Left hindlimb (tissue), 1 donor: ENCODE measurements around the gene COG2.
"Not testable (repeated sequence)": the region's sequence is repeated elsewhere in the genome, so short reads cannot be mapped to it uniquely, and the experiment has no call there.

Experiments
- DNase-seq: peaks from one replicate; pipeline ENCODE4 v3.0.0-alpha.2; 2018

COG2 gene, protein sequence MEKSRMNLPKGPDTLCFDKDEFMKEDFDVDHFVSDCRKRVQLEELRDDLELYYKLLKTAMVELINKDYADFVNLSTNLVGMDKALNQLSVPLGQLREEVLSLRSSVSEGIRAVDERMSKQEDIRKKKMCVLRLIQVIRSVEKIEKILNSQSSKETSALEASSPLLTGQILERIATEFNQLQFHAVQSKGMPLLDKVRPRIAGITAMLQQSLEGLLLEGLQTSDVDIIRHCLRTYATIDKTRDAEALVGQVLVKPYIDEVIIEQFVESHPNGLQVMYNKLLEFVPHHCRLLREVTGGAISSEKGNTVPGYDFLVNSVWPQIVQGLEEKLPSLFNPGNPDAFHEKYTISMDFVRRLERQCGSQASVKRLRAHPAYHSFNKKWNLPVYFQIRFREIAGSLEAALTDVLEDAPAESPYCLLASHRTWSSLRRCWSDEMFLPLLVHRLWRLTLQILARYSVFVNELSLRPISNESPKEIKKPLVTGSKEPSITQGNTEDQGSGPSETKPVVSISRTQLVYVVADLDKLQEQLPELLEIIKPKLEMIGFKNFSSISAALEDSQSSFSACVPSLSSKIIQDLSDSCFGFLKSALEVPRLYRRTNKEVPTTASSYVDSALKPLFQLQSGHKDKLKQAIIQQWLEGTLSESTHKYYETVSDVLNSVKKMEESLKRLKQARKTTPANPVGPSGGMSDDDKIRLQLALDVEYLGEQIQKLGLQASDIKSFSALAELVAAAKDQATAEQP

DNA sequence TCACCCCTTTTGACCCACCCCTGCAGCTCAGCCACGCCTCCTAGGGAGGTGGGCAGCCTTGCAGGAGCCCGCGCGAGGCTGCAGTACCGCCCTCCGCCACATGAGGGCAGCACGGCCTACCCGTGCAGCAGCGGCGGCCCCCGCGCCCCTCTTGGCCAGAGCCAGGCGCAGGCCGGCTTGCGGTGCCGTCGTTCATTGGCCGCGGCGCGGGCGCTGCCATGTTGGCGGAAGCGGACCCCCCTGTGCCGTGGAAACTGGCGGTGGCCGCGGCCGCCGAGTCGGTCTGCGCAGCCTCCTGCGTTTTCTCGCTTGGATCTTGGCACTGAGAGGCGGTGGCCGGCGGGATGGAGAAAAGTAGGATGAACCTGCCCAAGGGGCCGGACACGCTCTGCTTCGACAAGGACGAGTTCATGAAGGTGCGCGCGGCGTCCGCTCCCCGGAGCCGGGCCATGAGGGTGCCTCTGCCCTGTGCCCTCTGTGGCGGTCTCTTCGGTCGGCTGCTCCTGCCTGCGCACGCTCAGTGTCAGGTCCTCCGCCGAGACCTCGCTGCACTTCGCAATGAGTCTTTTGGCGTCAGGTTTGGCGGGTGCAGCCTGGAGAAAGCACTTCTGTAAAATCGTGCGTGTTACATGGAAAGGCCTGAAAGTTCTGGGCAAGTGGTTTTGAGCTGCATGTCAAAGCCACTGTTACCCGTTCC is at the start of gene COG2:
Gene COG2 (plus strand): TSS at position 219 of the 697 bp plus-strand sequence. CDS start 126 bp downstream, at position 345.
- peak; percentile 96 for DNase-seq

DNA sequence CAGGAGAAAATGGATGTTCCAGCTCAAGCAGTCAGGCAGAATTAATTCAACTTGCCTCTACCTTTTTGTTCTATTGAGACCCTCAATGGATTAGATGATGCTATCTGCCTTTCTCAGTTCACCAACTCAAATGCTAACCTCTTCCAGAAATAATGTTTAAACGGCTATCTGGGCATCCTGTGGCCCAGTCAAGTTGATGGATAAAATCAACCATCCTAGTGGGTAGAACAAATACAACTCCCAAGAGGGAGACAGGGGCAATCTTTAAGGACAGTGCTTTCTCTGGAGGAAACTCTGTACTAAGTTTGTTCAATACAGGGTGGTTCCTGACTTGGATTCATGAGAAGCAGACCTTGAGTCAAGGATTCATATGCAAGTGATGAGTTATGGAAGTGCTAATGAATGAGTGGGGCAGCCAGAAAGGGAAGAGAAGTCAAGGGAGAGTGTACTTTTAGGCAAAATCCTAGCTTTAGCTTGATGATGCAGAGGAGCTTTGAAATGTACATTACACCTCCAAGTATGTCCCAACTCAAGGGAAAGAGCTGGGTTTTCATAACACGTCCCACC is 49.4 kb upstream of the COG2 start:
- no peak for DNase-seq

DNA sequence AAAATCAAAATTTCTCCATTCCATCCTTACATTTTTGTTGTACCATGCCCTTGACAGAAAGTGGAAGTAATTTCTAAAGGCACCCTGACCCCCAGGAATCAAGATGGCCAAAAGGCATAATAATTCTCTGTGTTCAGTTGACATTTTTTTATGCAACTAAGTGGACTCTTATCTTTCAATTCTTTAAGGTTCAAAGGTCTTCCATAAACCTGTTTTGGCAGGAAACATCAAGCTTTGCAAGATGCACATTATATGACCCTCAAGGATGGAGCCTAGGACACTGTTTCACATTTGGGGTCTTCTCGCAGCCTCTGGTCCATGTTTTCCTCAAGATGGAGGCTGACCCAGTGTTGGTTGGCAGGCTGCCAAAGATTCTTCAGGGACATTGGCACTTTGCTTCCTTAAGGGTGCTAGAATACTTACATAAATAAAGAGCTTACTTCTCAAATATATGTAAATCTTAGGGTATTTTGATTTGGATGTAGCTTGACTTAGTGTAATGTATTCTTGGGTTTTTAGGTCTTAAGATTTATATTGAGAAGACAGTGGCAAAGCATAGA is 48.0 kb upstream of the COG2 start:
- DNase-seq: no peak

DNA sequence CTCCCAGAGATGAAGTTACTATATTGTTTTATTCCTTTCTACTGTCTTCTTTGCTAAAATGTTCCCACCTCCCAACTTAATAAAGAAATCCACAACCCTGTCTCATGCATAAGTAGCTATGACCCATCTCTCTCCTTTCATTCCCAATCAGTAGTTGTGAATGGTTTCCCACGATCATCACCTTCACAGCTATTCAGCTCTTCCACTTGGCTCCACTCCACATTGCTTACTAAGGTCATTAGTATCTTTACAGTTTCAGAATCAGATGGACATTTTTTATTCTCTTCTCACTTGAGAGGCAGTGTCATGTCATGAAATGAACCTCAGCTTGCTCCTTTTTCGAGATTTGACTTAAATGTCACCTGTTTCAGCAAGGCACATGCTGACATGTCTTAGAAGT is 47.1 kb upstream of the COG2 start:
- DNase-seq: no peak

DNA sequence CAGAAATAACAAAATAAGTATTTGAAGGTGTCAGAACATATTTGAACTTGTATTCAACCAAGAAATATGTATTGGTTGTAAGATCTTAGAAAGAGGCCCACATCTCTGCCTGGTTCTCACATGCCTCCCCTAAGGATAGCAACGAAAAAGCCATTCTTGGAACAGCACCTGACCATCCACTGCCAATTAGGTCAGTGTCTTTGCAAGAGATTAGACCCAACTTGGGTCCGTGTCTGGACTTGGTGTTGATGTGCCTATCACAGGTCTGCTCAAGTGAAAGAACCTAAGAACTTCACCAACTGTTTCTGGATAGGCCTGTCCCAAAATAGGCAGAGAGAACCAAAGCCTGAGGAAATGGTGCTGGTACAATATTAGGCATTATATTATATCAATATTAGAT is 46.0 kb upstream of the COG2 start:
- no peak for DNase-seq

DNA sequence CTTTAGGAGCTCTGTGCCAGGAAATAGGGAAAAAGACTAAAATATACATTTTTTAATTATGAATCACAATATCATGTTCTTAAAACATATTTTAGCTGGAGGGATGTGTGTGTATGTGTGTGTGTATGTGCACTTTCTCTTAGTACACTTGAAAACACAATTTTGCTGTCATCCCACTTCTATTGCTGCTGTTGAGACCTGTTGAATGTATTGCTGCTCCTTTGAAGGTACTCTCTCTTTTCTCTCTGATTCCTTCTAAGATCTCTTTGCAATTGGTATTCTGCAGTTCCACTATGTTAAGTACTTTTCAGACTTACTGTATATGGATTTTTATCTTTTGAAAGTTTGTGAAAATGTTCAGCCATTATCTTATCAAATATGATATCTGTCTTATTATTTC is 43.5 kb upstream of the COG2 start:
- no peak for DNase-seq

DNA sequence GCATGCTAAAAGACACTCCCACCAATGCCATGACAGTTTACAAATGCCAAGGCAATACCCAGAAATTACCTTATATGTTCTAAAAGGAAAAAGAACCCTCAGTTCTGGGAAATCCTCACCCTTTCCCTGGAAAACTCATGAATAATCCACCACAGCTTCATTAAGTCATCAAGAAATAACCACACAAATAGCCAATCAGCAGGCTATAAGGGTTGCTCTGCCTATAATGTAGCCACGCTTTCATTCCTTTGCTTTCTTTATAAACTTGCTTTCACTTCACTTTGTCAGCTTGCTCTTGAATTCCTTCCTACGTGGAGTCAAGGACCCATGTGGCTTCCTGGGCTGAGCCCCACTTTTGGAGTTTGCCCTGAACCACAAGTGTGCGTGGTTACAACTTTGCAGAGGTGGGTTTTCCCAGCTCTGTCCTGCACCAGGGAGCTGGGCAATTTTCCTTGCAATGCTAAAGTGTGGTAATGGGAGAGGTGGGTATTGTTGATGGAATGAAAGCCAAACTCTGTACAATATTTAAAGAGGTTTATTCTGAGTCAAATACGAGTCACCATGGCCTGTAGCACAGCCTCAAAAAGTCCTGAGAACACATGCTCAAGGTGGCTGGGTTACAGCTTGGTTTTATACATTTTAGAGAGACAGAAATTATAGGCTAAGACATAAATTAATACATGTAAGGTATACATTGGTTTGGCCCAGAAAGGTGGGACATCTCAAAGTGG is 42.2 kb upstream of the COG2 start:
- DNase-seq: no peak

DNA sequence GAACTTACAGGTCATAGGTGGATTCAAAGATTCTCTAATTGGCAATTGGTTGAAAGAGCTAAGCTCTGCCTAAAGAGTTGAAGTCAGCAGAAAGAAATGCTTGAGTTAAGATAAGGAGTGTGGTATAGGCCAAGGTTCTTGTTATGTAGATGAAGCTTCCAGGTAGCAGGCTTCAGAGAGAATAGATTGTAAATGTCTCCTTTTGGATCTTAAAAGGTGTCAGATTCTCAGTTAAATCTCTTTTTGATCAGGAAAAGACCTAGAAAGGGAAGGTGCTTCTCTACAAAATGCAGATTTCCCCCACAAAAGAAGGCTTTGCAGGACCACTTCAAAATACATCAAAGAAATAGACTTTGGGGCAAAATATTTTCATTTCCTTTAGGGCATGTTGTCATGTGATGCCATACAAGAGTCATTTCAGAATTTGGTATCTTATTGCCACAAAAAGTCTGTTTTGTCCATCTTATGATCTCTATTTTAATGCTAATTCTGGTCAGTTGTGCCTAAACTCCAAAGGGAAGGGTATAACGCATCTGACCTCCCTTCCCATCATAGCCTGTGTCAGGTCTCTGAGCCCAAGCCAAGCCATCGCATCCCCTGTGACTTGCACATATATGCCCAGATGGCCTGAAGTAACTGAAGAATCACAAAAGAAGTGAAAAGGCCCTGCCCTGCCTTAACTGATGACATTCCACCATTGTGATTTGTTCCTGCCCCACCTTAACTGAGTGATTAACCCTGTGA is 41.5 kb upstream of the COG2 start:
- not testable (repeated sequence) for DNase-seq

DNA sequence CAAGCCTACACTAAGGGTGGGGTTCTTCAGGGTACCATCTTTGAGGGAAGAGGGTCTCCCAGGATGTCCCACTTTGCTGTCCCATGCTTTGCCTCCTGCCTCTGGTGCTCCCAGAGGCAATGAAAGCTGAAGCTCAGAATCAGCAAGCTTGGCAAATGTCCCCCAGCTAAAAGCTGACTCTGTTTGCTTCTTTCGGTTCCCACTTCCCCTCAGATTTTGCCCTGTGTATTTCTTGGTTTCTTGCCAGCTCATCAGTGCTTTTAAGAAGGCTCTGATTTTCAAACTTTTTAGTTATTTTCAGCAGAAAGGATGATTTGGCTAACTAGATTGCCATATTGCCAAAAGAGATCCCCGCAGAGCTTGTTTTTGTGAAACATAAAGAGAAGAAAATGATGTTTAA is 33.1 kb upstream of the COG2 start:
- DNase-seq: no peak

DNA sequence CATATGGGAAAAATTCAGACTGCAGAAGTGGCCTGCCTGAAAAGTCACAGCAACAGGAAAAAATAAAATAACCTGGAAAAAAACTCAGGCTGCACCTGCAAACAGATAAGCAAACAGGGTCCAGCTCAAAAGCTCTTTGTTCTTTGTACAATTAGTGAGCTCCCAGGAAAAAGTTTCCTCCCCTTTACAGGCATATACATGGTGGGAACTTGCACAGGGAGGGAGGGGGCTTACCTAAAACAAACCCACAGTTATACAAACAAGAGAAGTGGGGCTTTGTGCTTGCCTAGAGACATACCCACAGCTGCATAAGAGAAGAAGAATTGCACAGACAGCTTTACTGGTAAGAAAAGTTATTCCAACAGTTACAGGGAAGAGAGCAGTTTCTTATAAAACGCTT is 31.7 kb upstream of the COG2 start:
- DNase-seq: no peak

DNA sequence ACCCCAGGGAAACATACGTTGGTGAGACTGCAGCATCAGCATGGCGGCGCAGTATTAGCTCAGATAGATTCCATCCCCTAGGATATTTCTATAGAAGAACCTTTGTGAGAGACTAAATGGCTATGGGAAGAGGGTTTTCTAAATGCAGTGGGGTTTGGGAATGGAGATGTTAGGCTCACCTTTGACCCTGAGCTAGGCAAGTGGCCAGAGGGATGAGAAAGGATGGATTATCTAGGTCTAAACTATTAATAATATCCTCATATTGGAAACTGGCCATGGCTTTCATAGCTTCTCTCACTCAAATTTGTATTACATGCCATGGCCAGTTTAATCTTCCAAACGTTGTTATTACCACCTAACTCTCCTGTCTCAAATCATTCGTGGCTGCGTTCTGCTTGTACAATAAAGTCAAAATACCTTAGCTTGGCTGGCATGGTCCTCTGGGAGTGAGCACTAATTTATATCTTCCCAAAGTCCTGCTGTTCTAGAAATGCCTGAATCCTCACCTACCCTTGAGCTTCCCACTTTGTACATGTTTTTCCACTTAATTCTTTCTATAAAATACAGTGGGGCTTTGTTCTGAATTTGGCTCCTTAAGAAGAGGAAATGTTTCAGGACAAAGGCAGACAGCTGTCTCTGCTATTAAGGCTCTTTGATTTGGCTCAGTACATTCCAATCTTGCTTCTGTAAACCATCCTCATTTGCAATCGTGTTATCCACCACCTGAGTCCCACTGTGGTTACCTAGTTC is 31.0 kb upstream of the COG2 start:
- no peak for DNase-seq

DNA sequence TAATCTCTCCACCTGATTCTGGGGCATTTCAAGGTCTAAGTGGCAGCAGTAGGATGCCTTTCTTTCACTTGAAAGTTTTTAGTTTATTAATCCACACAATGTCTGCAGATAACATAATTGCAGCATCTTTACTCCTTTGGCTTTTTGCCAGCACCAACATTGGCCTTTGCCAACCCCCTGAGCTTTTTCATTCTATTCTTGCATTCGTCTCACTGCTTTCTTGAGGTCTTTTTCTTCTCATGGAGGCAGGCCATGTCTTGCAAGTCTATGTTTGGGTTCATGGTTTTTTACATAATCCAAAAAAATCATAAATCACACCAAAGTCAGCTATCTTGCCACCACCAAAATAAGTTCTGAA is 30.4 kb upstream of the COG2 start:
- DNase-seq: no peak

DNA sequence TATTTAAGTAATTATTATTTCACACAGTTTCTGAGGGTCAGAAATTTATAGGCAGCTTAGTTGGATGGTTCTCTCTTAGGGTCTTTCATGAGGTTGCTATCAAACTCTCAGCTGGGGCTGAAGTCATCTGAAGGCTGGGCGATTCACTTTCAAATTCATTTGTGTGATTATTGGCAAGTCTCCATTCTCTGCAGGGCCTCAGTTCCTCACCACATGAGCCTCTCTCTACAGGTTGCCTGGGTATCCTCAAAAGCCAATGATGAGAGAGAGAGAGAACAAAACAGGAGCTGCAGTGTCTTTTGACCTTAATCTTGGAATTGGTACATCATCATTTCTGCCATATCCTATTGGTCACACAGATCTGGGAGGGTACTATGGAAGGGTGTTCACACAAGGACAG is 29.6 kb upstream of the COG2 start:
- DNase-seq: no peak

DNA sequence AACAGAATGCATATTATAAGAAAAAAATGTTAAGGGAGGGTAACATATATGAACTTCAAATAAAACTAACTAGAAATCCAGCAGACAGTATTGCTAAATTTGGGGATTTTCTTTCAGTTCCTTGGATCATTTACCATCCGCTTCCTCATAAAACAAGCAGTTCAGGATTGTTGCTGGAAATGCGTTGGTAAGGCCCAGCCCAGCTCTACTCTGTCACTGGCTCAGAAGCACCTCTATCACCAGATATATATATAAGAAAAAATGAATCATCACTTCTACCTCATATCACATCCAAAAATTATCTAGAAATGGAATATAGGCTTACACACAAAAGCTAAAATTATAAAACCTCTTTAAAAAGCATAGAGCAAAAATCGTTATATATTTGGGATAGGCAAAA is 28.2 kb upstream of the COG2 start:
- DNase-seq: no peak

DNA sequence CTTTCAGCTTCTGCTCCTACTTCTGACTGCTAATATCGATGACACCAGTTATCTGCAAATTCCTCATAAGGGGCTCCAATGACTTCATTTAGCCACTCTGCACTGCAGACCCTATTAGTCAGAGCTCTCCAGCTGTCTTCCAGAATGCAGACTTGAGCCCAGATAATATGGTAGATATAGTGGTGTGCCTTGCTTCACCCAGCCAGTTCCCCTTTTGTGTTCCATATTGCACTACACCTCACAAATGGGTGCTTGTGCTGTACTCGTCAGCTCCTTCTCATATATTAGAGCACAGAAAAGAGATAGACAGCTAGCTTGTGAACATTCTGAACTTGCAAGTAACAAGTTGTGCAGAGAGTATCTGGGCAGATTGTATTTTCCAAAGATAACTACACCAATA is 23.7 kb upstream of the COG2 start:
- no peak for DNase-seq

DNA sequence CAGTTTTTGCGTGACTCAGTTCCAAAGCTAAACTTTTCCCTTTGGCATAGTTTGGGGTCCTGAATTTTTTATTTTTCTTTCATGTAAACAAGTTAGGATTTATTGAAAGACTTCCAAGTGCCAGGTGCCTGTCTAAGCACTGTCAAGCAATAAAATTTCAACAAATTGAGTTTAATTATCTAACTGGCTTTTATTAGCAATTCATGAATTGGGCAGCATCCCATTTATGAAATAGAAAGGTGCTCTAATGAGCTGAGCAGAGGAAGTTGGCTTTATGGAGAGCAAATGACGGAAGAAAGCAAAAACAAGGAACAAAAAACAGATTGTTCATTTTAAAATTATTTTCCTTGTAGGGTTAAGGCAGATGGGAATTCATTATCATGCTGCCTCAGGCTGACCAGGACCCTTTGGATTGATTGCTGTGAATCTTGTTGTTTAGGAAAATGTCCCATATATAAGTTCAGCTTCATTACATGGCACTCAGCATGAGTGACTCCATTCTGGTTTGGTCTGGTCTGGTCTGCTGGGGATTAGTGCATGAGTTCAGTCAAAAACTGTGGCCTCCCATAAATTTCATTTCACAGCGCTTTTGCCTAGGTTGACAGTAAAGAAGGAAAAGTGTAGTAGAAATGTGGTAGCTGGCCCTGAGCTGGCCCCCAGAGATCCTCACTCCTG is 21.5 kb upstream of the COG2 start:
- DNase-seq: no peak

DNA sequence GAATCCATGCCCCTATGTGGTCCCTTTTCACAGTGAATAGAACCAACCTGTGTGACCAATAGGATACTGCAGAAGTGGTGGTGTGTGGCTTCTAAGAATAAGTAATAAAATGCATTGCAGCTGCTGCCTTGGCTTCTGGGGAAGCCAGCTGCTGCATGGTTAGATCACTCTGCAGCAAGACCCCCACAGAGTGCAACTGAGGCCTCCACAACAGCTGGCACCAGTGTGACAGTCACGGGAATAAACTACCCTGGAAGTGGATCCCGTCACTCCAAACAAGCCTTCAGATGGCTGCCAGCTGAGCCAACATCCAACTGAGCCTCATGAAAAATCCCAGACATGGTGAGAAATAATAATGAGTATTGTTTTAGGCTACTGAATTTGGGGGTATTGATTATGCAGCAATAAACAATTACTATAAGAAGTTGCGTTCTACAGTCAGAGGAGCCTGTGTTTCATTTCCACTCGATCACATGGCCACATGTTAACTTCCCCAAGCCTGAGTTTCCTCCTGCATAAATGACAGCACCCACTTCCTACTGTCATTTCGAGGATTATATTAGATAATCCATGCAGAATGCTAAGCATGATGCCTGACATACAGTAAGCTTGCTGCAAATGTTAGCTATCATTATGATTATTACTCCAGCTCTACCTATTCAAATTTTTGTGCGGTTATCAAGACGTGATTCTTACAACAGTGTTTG is 20.8 kb upstream of the COG2 start:
- DNase-seq: peak; percentile 77

DNA sequence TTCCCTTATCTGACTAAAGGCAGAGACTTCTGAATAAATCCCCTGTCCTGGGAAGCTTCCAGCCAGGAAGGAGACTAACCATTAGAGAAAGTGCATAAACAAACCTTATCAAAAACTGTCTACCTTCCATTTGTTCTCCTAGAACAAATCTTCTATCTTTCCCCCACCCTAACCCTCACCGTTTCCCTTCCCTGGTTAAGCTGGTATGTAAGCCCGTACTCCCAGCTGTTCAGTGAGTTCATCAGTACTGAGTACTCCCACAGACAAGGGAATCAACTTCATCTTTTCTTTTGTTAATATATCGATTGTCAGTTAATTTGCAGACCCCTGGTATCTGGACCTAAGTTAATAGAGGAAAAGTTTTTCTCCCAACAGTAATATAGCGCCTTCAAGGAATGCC is 20.1 kb upstream of the COG2 start:
- no peak for DNase-seq

DNA sequence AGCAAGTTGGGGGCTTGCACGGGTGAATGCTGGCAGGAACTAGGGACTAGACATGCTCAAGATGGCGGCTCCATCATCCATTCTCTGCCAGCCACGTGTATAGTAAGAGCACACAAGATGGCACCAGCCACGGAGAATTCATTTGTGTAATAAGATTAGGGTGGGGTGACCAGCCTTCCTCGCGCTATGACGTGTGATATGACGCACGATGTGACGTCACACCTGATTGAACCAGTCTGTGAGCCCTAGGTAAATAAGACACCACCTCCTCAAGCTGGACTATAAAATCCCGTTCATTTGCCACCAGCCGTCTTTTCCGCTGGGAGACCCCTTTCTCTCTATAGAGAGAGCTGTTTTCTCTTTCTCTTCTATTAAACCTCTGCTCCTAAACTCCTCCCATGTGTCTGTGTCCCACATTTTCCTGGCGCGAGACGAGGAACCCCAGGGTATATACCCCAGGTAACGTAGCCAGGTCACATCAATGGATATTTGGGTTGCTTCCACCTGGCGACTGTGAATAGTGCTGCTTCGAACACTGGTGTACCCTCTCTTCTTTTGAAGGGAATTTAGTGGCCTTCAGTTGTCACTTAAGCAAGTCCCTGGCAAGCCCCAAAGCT is 18.1 kb upstream of the COG2 start:
- DNase-seq: no peak
